Trophoblast cell (in vitro differentiated cells and primary cell): ENCODE results near the gene USP50.

Experiments used
- DNase-seq, 2 donors: peaks; one replicate each; pipeline ENCODE4 v3.0.0-alpha.2; 2016
- H2AFZ ChIP-seq: 2 replicates; pipeline ENCODE4 v1.6.1; 2013; ENCODE audit warnings: low read length, moderate library complexity, mild to moderate bottlenecking; ENCODE audit not compliant: insufficient read depth, poor library complexity
- H2AK5ac ChIP-seq: 2 replicates; pipeline ENCODE4 v1.6.1; 2013; ENCODE audit warnings: mild to moderate bottlenecking, low read length
- H2BK120ac ChIP-seq: 2 replicates; pipeline ENCODE4 v1.6.1; 2013; ENCODE audit warnings: low read length, mild to moderate bottlenecking, moderate library complexity; ENCODE audit not compliant: insufficient read depth, poor library complexity
- H2BK12ac ChIP-seq: 2 replicates; pipeline ENCODE4 v1.6.1; 2013; ENCODE audit warnings: mild to moderate bottlenecking, low read length, moderate library complexity
- H2BK5ac ChIP-seq: 2 replicates; pipeline ENCODE4 v1.6.1; 2013; ENCODE audit warnings: low read length, low read depth, moderate library complexity, mild to moderate bottlenecking; ENCODE audit not compliant: poor library complexity
- H3K14ac ChIP-seq: 2 replicates; pipeline ENCODE4 v1.6.1; 2013; ENCODE audit warnings: mild to moderate bottlenecking, low read length
- H3K18ac ChIP-seq: 2 replicates; pipeline ENCODE4 v1.6.1; 2013; ENCODE audit warnings: mild to moderate bottlenecking, low read length
- H3K23ac ChIP-seq: 2 replicates; pipeline ENCODE4 v1.6.1; 2013; ENCODE audit warnings: low read length
- H3K27ac ChIP-seq: 2 replicates; pipeline ENCODE4 v1.5.1; 2013; ENCODE audit warnings: low read depth, mild to moderate bottlenecking, inconsistent platforms, low read length, moderate library complexity
- H3K27me3 ChIP-seq: 2 replicates; pipeline ENCODE4 v1.6.1; 2013; ENCODE audit warnings: inconsistent platforms, mild to moderate bottlenecking, low read length, moderate library complexity; ENCODE audit not compliant: insufficient read depth
- H3K36me3 ChIP-seq, 2 experiments: 1 replicate in 1 of 2; 2 replicates in 1 of 2; pipeline ENCODE4 v1.6.1; 2013; ENCODE audit warnings: low read length in 2 of 2, mild to moderate bottlenecking in 2 of 2, moderate library complexity in 1 of 2; ENCODE audit not compliant: insufficient read depth in 2 of 2, control insufficient read depth in 1 of 2
- H3K4ac ChIP-seq: 2 replicates; pipeline ENCODE4 v1.6.1; 2013; ENCODE audit warnings: low read depth, mild to moderate bottlenecking, low read length, moderate library complexity
- H3K4me1 ChIP-seq, 2 experiments: 1 replicate in 1 of 2; 2 replicates in 1 of 2; pipeline ENCODE4 v1.6.1; 2013; ENCODE audit warnings: low read length in 2 of 2, mild to moderate bottlenecking in 2 of 2, moderate library complexity in 1 of 2; ENCODE audit not compliant: insufficient read depth in 2 of 2, control insufficient read depth in 1 of 2
- H3K4me2 ChIP-seq: 2 replicates; pipeline ENCODE4 v1.6.1; 2013; ENCODE audit warnings: inconsistent platforms, mild to moderate bottlenecking, low read length, moderate library complexity
- H3K4me3 ChIP-seq: 2 replicates; pipeline ENCODE4 v1.5.1; 2013; ENCODE audit warnings: mild to moderate bottlenecking, low read depth, low read length, inconsistent platforms
- H3K79me1 ChIP-seq: one replicate; pipeline ENCODE4 v1.6.1; 2013; ENCODE audit warnings: low read length
- H3K79me2 ChIP-seq: 2 replicates; pipeline ENCODE4 v1.6.1; 2013; ENCODE audit warnings: low read length, mild to moderate bottlenecking; ENCODE audit not compliant: control insufficient read depth, insufficient read depth, poor library complexity
- H3K9ac ChIP-seq: 2 replicates; pipeline ENCODE4 v1.6.1; 2013; ENCODE audit warnings: mild to moderate bottlenecking, low read length
- H3K9me3 ChIP-seq: 2 replicates; pipeline ENCODE4 v1.6.1; 2013; ENCODE audit warnings: low read depth, mild to moderate bottlenecking, control low read depth, inconsistent platforms, low read length; ENCODE audit not compliant: insufficient read depth
- H4K12ac ChIP-seq: 2 replicates; pipeline ENCODE4 v1.6.1; 2013; ENCODE audit warnings: low read depth, mild to moderate bottlenecking, low read length, moderate library complexity
- H4K8ac ChIP-seq: 2 replicates; pipeline ENCODE4 v1.6.1; 2013; ENCODE audit warnings: low read depth, mild to moderate bottlenecking, low read length, moderate library complexity
- H4K91ac ChIP-seq: one replicate; pipeline ENCODE4 v1.6.1; 2013; ENCODE audit warnings: low read depth, mild to moderate bottlenecking, low read length, moderate library complexity
- WGBS: extraction: QIAGEN DNeasy Blood & Tissue Kit; methylation state at CpG from one replicate; pipeline ENCODE4 v1.1.7; 2013; ENCODE audit warnings: missing lambda C conversion rate; ENCODE audit not compliant: insufficient read length, insufficient coverage; ENCODE audit errors: extremely low coverage; 5-methylcytosine and 5-hydroxymethylcytosine counted together

Gene USP50

DNA sequence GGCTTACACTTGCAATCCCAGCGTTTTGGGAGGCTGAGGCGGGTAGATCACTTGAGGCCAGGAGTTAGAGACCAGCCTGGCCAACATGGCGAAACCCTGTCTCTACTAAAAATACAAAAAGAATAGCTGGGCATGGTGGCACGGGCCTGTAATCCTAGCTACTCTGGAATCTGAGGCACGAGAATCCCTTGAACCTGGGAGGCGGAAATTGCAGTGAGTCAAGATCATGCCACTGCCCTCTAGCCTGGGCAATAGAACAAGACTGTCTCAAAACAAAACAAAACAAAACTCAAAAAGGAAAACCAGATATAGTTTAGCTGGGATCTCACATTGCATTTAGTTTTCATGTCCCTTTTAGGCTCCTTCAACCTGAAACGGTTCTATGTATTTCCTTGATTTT lies 2.9 kb upstream of the USP50 start:
- Histone ChIP-seq H3K4me2 (no peak overlapping the region), H3K9ac (no peak overlapping the region), H3K79me2 (no peaks in the 10 kb centered on the region), H4K12ac (no peak overlapping the region), H3K4me1 (no peaks in the 10 kb centered on the region), H2BK5ac (no peak overlapping the region), H2BK120ac (no peak overlapping the region), H3K14ac (no peak overlapping the region), H3K4me3 (no peak overlapping the region), H2AFZ (no peak overlapping the region), H3K18ac (no peak overlapping the region), H3K79me1 (no peaks in the 10 kb centered on the region), H3K9me3 (no peaks in the 10 kb centered on the region), H3K36me3 (peaks cover 0 to 1% of the 10 kb centered on the region in 2 experiments), H4K8ac (no peak overlapping the region), H3K27me3 (no peaks in the 10 kb centered on the region), H2AK5ac (no peak overlapping the region), H3K23ac (no peak overlapping the region), H3K27ac (no peak overlapping the region), H3K4ac (no peak overlapping the region), H2BK12ac (no peak overlapping the region), H4K91ac (no peak overlapping the region)
- WGBS = no CpG with 5 or more reads among the region's 7 CpGs
- peak in 1 of 2 donors; percentile 6 for DNase-seq

DNA sequence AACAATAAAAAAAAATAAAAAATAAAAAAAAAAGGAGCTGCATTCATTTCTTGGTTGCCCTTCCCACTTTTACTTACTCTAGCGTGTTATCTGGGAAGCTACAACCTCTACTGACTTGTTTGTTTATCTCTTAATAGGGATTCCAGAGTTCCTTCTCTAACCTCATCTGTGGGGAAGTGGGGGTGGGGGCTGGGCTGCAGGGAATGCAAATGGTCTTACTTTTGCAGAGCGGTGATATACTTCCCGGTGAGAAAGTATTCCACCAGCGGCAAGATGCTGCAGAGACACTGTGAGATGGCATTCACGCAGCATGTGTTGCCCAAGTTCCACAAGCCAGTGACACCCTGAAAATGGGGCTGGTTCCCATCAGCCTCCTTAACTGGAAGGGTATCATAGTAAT lies 2.1 kb downstream of the USP50 start:
- no peak overlapping the region for H3K27ac ChIP-seq
- H2BK5ac ChIP-seq = no peak overlapping the region
- peak overlapping the region; percentile 7 for H3K9ac ChIP-seq

DNA sequence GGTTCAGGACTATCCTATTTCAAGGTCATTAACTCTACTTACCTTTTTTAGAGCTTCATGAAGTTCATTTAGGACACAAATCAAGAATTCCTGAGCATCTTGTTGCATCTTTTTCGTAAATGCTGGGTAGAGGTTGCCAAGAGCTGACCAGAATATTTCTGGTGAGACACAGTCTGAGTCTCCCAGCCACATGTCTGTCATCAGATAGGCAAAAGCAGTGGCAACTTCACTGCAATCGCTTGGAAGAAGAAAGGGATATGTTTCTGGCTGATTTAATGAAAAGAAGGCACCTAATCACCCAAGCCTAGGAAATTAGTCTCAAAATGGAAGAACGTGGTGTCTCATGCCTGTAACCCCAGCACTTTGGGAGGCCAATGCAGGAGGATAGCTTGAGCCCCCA lies 2.9 kb downstream of the USP50 start:
- Histone ChIP-seq H2BK12ac (no peak overlapping the region), H4K12ac (no peak overlapping the region), H3K9me3 (no peaks in the 10 kb centered on the region), H3K79me2 (no peaks in the 10 kb centered on the region), H3K9ac (no peak overlapping the region), H2AFZ (no peak overlapping the region), H3K23ac (no peak overlapping the region), H3K14ac (no peak overlapping the region), H4K91ac (no peak overlapping the region), H3K36me3 (no peaks in the 10 kb centered on the region), H3K79me1 (no peaks in the 10 kb centered on the region), H3K4me2 (no peak overlapping the region), H3K4ac (no peak overlapping the region), H2BK120ac (no peak overlapping the region), H4K8ac (no peak overlapping the region), H2AK5ac (no peak overlapping the region), H3K18ac (no peak overlapping the region), H3K4me1 (no peaks in the 10 kb centered on the region), H3K27me3 (no peaks in the 10 kb centered on the region), H2BK5ac (no peak overlapping the region), H3K4me3 (no peak overlapping the region), H3K27ac (no peak overlapping the region)
- no CpG with 5 or more reads among the region's 3 CpGs for WGBS
- DNase-seq = no peak

More for the DNA sequence above, 2.1 kb downstream of the USP50 start:
- Histone ChIP-seq H3K4me2 (no peak overlapping the region), H3K36me3 (no peaks in the 10 kb centered on the region), H3K79me2 (no peaks in the 10 kb centered on the region), H2AK5ac (no peak overlapping the region), H3K9me3 (no peaks in the 10 kb centered on the region), H3K4ac (no peak overlapping the region), H2BK12ac (no peak overlapping the region), H3K4me3 (no peak overlapping the region), H2AFZ (no peak overlapping the region), H3K27me3 (no peaks in the 10 kb centered on the region), H4K12ac (no peak overlapping the region), H3K23ac (no peak overlapping the region), H2BK120ac (no peak overlapping the region), H4K8ac (no peak overlapping the region), H3K79me1 (no peaks in the 10 kb centered on the region), H3K18ac (no peak overlapping the region), H3K14ac (no peak overlapping the region), H4K91ac (no peak overlapping the region), H3K4me1 (no peaks in the 10 kb centered on the region)
- DNase-seq = no peak
- no CpG with 5 or more reads among the region's 5 CpGs for WGBS

GRCh38 chr15:50542887-50543210 lies 3.6 kb downstream of the USP50 start:
- Histone ChIP-seq H3K14ac (no peak overlapping the region), H4K12ac (no peak overlapping the region), H4K8ac (no peak overlapping the region), H3K9ac (no peak overlapping the region), H2BK120ac (no peak overlapping the region), H2AFZ (no peak overlapping the region), H3K4me2 (no peak overlapping the region), H3K79me2 (no peaks in the 10 kb centered on the region), H2BK12ac (no peak overlapping the region), H4K91ac (no peak overlapping the region), H3K27ac (no peak overlapping the region), H3K27me3 (no peaks in the 10 kb centered on the region), H2BK5ac (no peak overlapping the region), H3K9me3 (no peaks in the 10 kb centered on the region), H3K36me3 (no peaks in the 10 kb centered on the region), H3K4me1 (no peaks in the 10 kb centered on the region), H2AK5ac (no peak overlapping the region), H3K18ac (no peak overlapping the region), H3K23ac (no peak overlapping the region), H3K79me1 (no peaks in the 10 kb centered on the region), H3K4ac (no peak overlapping the region), H3K4me3 (no peak overlapping the region)
- peak in 1 of 2 donors; percentile 21 for DNase-seq
- WGBS = no CpG with 5 or more reads among the region's 2 CpGs
